Suprapubic skin (tissue), 4 donors: ENCODE data around the gene ROBO3. TPM values are rescaled to one million over a fixed set of nuclear protein-coding genes. Genes with fewer than 3 reads are reported as not detected.
A peak's percentile ranks its signal among the peaks of the same experiment; 100 is the strongest.

Experiments used
- DNase-seq, 2 donors: peaks; one replicate each; pipeline ENCODE4 v3.0.0-alpha.2; 2019; ENCODE audit warnings: low spot score in 2 of 2
- H3K27ac ChIP-seq: fragments of 200-600 bp; sonication (generic); one replicate; pipeline ENCODE4 v1.5.1; 2019
- H3K27me3 ChIP-seq: fragments of 200-600 bp; sonication (generic); one replicate; pipeline ENCODE4 v1.5.1; 2019
- H3K36me3 ChIP-seq: fragments of 200-600 bp; sonication (generic); one replicate; pipeline ENCODE4 v1.5.1; 2019
- H3K4me1 ChIP-seq: fragments of 200-600 bp; sonication (generic); one replicate; pipeline ENCODE4 v1.5.1; 2019
- H3K4me3 ChIP-seq: fragments of 200-600 bp; sonication (generic); one replicate; pipeline ENCODE4 v1.5.1; 2019; ENCODE audit warnings: mild to moderate bottlenecking
- H3K9me3 ChIP-seq: fragments of 200-600 bp; sonication (generic); one replicate; pipeline ENCODE4 v1.5.1; 2019
- EP300 ChIP-seq: sonication (generic); formaldehyde crosslinking; IDR thresholded peaks from one replicate; pipeline ENCODE4 v1.6.1; 2017; ENCODE audit warnings: antibody characterized with exemption
- POLR2A ChIP-seq, 2 donors: fragments of 450-650 bp; IDR thresholded peaks; one replicate each; pipeline ENCODE4 v1.6.1; 2017; ENCODE audit warnings: antibody characterized with exemption in 2 of 2, mild to moderate bottlenecking in 2 of 2, moderate library complexity in 2 of 2
- POLR2AphosphoS5 ChIP-seq, 3 donors: sonication (generic); formaldehyde crosslinking; IDR thresholded peaks; one replicate each; pipeline ENCODE4 v1.6.1; 2017; ENCODE audit warnings: antibody characterized with exemption in 3 of 3
- WGBS: methylation state at CpG from one replicate; pipeline ENCODE4 v1.1.5; 2018; 5-methylcytosine and 5-hydroxymethylcytosine counted together
- total RNA-seq, 4 donors: library from RNA; depleted of rRNA; stranded (reverse); fragments of >200 nt; gene quantifications; one replicate each; pipeline ENCODE4 v1.1.0, GENCODE V29; 2016
- TF ChIP-seq, protein P1 (sequence below), 2 donors: fragments of 200-600 bp in 1 of 2; fragments of 450-650 bp in 1 of 2; sonication (generic) in 1 of 2; IDR thresholded peaks; one replicate each; pipeline ENCODE4 v1.5.1; 2016 to 2019; ENCODE audit warnings: antibody characterized with exemption in 2 of 2, mild to moderate bottlenecking in 1 of 2, moderate library complexity in 1 of 2

Gene ROBO3
- total RNA-seq, 4 donors from 2014 or later = 1.9 to 6.8 (median 3.6) TPM

DNA sequence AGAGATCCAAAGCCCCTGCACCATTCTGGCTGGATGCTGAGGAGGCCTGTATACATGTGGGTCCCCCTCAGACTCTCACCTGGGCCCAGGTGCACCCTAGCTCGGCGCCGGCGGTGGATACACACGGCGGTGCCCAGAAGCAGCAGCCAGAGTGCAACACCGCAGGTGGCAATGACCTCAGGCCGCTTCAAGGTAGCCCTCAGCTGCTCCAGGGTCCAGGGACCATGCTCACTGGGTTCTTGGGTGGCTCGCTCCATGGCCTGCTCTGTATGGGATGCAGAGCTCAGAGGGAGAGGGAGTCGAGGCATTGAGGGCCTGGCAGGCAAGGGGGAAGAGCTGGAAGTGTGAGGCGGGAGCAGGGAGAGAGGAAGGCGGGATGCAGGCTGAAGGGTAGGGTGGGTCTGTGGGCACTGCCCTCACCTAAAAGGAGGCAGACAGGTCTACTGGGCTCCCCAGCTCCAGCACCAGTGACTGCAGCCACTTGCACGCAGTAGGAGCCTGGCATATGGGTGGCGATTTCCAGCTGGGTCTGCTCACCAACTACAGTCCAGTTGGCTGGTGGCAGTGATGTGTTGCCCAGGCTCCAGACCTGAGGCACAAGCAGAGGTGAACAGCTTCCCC, 28.7 kb downstream of the ROBO3 start:
- TF ChIP-seq POLR2AphosphoS5 (IDR thresholded peaks at IDR 0.05) (no peak), EP300 (no peak), POLR2A (IDR thresholded peaks at IDR 0.05) (no peak)
- TF ChIP-seq, protein P1, sequence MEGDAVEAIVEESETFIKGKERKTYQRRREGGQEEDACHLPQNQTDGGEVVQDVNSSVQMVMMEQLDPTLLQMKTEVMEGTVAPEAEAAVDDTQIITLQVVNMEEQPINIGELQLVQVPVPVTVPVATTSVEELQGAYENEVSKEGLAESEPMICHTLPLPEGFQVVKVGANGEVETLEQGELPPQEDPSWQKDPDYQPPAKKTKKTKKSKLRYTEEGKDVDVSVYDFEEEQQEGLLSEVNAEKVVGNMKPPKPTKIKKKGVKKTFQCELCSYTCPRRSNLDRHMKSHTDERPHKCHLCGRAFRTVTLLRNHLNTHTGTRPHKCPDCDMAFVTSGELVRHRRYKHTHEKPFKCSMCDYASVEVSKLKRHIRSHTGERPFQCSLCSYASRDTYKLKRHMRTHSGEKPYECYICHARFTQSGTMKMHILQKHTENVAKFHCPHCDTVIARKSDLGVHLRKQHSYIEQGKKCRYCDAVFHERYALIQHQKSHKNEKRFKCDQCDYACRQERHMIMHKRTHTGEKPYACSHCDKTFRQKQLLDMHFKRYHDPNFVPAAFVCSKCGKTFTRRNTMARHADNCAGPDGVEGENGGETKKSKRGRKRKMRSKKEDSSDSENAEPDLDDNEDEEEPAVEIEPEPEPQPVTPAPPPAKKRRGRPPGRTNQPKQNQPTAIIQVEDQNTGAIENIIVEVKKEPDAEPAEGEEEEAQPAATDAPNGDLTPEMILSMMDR (IDR thresholded peaks at IDR 0.05) = no peak
- peaks cover 52% of the 10 kb centered on the region for H3K4me1 ChIP-seq
- H3K27ac ChIP-seq = no peak overlapping the region
- 80% methylated on average over 13 of the region's 14 CpGs for WGBS
- no peak overlapping the region for H3K4me3 ChIP-seq
- H3K9me3 ChIP-seq = no peaks in the 10 kb centered on the region
- no peak for DNase-seq
- no peaks in the 10 kb centered on the region for H3K27me3 ChIP-seq
- no peaks in the 10 kb centered on the region for H3K36me3 ChIP-seq

DNA sequence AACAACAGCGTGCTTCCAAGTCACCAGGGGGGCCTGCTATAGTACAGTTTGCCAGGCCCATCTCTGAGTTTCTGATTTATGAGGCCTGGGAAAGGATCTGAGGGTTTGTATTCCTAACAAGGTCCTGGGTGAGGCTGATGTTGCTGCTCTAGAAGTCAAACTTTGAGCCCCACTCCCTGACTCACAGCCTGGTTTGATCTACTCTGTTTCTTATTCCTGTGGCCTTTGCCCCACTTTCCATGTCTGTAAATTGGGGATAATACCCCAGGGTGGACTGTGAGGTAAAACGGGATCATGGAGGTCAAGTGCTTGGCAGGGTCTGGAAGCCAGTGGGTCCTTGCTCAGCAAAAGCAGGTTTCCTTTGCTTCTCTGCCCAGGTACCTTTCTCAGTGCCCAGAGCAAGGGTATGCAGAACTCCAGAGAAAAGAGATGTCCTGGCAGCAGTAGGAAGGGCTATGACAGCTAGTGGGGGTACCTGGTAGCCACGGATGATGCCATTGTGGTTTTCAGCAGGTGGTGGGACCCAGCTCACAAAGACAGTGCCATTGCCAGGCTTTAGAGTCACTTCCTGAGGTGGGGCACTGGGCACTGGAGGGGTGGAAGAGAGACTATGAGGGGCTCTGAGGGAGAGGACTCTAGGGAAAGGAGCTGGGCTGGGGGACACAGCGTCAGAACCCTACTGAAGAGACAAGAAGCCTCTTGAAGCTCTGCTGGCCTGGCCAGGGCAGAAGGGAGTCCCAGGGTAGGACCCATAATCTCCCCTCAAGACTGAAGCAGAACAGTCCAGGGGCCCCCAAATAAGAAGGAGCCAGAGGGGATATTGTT, 29.6 kb downstream of the ROBO3 start:
- DNase-seq = no peak
- Histone ChIP-seq H3K9me3 (no peaks in the 10 kb centered on the region), H3K27me3 (no peaks in the 10 kb centered on the region), H3K4me3 (peak overlapping the region; percentile 30), H3K36me3 (no peaks in the 10 kb centered on the region), H3K27ac (no peak overlapping the region), H3K4me1 (peaks cover 52% of the 10 kb centered on the region)
- TF ChIP-seq EP300 (no peak), POLR2AphosphoS5 (IDR thresholded peaks at IDR 0.05) (no peak), POLR2A (IDR thresholded peaks at IDR 0.05) (no peak)
- TF ChIP-seq, protein P1 (IDR thresholded peaks at IDR 0.05) = no peak
- 78% methylated on average over 4 of the region's 4 CpGs for WGBS

DNA sequence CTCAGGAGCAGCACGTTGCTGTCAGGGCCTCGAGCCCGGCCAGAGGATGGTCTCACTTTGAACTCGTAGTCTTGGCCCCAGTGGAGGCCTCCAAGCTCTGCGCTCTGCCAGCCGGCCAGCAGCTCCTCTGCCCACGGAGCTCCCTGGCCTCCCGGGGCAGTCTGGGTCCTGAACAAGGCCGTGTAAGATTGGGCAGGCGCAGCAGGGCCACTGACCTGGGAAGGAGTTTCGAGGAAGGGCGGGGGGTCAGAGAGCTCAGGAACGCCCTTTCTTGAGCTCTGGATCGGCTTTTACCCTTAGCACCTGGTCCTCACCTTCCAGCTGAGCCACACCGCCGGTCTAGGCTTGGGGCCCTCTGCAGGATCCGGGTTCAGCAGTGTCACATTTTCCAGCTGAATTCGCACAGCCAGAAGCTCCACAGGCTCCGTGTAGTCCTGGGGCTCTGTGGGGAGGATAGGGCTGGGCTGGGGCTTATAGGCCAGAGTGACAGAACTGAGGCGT, 30.3 kb downstream of the ROBO3 start:
- DNase-seq = no peak
- Histone ChIP-seq H3K27me3 (no peaks in the 10 kb centered on the region), H3K4me1 (peaks cover 53% of the 10 kb centered on the region), H3K36me3 (no peaks in the 10 kb centered on the region), H3K27ac (no peak overlapping the region), H3K9me3 (no peaks in the 10 kb centered on the region), H3K4me3 (peak overlapping the region; percentile 30)
- TF ChIP-seq POLR2AphosphoS5 (IDR thresholded peaks at IDR 0.05) (no peak), POLR2A (IDR thresholded peaks at IDR 0.05) (no peak), EP300 (no peak)
- TF ChIP-seq, protein P1 (IDR thresholded peaks at IDR 0.05) = no peak
- 80% methylated on average over 6 of the region's 20 CpGs for WGBS

DNA sequence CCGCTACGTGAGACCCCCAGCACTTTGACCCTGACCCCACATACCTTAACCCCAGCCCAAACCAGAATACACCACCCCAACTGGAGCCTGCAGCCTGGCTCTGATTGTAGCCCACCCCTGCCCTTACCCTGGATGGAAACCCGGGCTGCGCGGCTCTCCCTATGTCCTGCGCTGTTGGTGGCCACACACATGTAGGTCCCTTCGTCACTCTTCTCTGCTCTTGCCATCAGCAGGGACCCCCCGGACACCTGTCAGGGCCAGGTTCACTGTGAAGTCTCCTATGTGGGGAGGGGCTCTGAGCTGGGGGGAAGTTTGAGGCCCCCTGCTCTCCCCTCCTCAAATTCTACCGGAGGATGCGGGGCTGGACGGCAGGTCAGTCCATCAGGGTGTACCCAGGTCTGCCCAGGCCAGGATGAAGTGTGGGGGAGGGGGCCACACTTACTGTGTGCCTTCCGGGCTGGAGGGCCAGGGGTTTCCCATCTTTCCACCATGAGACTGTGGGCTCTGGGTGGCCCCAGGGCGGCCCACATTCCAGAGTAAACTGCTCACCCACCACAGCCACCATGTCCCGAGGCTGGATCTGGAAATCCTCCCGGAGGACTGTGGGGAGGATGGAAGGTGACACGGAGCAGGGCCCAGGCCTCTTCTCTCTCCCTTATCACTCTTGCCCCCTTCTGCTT, 31.0 kb downstream of the ROBO3 start:
- TF ChIP-seq, protein P1 (IDR thresholded peaks at IDR 0.05) = no peak
- TF ChIP-seq EP300 (no peak), POLR2AphosphoS5 (IDR thresholded peaks at IDR 0.05) (no peak), POLR2A (IDR thresholded peaks at IDR 0.05) (no peak)

More for the DNA sequence above, 31.0 kb downstream of the ROBO3 start:
- Histone ChIP-seq H3K4me1 (peaks cover 50% of the 10 kb centered on the region), H3K36me3 (no peaks in the 10 kb centered on the region), H3K4me3 (peak overlapping the region; percentile 30), H3K27ac (peak overlapping the region; percentile 54), H3K27me3 (no peaks in the 10 kb centered on the region), H3K9me3 (no peaks in the 10 kb centered on the region)
- DNase-seq = no peak
- 75% methylated on average over 11 of the region's 16 CpGs for WGBS
